Activated effector memory CD4-positive, alpha-beta T cell treated with Interleukin-2 at 50 U/mL for 16 hours (primary cell): ENCODE data around the gene KLRC3.
"Not testable (repeated sequence)": the region's sequence is repeated elsewhere in the genome, so short reads cannot be mapped to it uniquely, and the experiment has no call there.

Experiments
- DNase-seq: peaks from one replicate; pipeline ENCODE4 v3.0.0-alpha.2; 2020

The KLRC3 gene

GRCh38 chr12:10398168-10398567 is 22.2 kb downstream of the KLRC3 start:
- DNase-seq: no peak

- DNase-seq: no peak
These were observed 23.1 kb downstream of the KLRC3 start for GRCh38 chr12:10397296-10397695.

- not testable (repeated sequence) for DNase-seq
These were observed 24.2 kb downstream of the KLRC3 start for GRCh38 chr12:10396176-10396575.

- no peak for DNase-seq
These were observed 24.9 kb downstream of the KLRC3 start for GRCh38 chr12:10395390-10395998.

GRCh38 chr12:10394531-10395152 is 25.8 kb downstream of the KLRC3 start:
- not testable (repeated sequence) for DNase-seq

- no peak for DNase-seq
These were observed 27.1 kb downstream of the KLRC3 start for GRCh38 chr12:10393291-10393690.

GRCh38 chr12:10392394-10392930 is 27.9 kb downstream of the KLRC3 start:
- DNase-seq: no peak

GRCh38 chr12:10390991-10391390 is 29.4 kb downstream of the KLRC3 start:
- DNase-seq: not testable (repeated sequence)

- DNase-seq: no peak
These were observed 30.5 kb downstream of the KLRC3 start, which contains the start of gene KLRK1 for GRCh38 chr12:10389904-10390303. Gene KLRK1, minus strand, starts transcription at chr12:10390041. Its CDS starts 1,231 bp downstream, at chr12:10388810.

GRCh38 chr12:10388624-10389413 is 31.6 kb downstream of the KLRC3 start:
- DNase-seq: no peak

GRCh38 chr12:10387498-10387897 is 32.9 kb downstream of the KLRC3 start:
- not testable (repeated sequence) for DNase-seq

GRCh38 chr12:10386857-10387256 is 33.5 kb downstream of the KLRC3 start:
- no peak for DNase-seq

GRCh38 chr12:10385166-10385613 is 35.2 kb downstream of the KLRC3 start:
- DNase-seq: no peak

GRCh38 chr12:10384191-10384590 is 36.2 kb downstream of the KLRC3 start:
- DNase-seq: no peak

GRCh38 chr12:10381928-10382628 is 38.3 kb downstream of the KLRC3 start:
- DNase-seq: no peak

GRCh38 chr12:10378737-10379136 is 41.7 kb downstream of the KLRC3 start:
- DNase-seq: not testable (repeated sequence)

- no peak for DNase-seq
These were observed 45.8 kb downstream of the KLRC3 start for GRCh38 chr12:10374624-10375018.

- no peak for DNase-seq
These were observed 47.8 kb downstream of the KLRC3 start for GRCh38 chr12:10372559-10372958.

GRCh38 chr12:10371893-10372535 is 48.4 kb downstream of the KLRC3 start:
- not testable (repeated sequence) for DNase-seq

- no peak for DNase-seq
These were observed 50.6 kb downstream of the KLRC3 start for GRCh38 chr12:10369557-10370415.
